NCI-H1048 (cell line): ENCODE data around the gene B3GAT1.

Experiments used
- DNase-seq: peaks from one replicate; lab custom pipeline; 2025; lab: John Stamatoyannopoulos, UW

The B3GAT1 gene

GRCh38 chr11:134390706-134391569, 21.1 kb downstream of the B3GAT1 start:
- no peak for DNase-seq

GRCh38 chr11:134389464-134390180, 22.4 kb downstream of the B3GAT1 start:
- no peak for DNase-seq

GRCh38 chr11:134388590-134388989, 23.5 kb downstream of the B3GAT1 start:
- no peak for DNase-seq

GRCh38 chr11:134387501-134387900, 24.5 kb downstream of the B3GAT1 start:
- no peak for DNase-seq

- no peak for DNase-seq
Measured at GRCh38 chr11:134386945-134387344, 25.1 kb downstream of the B3GAT1 start.

GRCh38 chr11:134385774-134386565, 26.1 kb downstream of the B3GAT1 start:
- DNase-seq, result no peak

GRCh38 chr11:134385171-134385570, 26.9 kb downstream of the B3GAT1 start:
- no peak for DNase-seq

- no peak for DNase-seq
Measured at GRCh38 chr11:134384406-134384805, 27.6 kb downstream of the B3GAT1 start.

GRCh38 chr11:134383576-134384221, 28.3 kb downstream of the B3GAT1 start:
- DNase-seq, result no peak

- DNase-seq, result no peak
Measured at GRCh38 chr11:134382830-134383229, 29.2 kb downstream of the B3GAT1 start.

GRCh38 chr11:134382257-134382656, 29.8 kb downstream of the B3GAT1 start:
- DNase-seq, result no peak

- no peak for DNase-seq
Measured at GRCh38 chr11:134380785-134381184, 31.3 kb downstream of the B3GAT1 start.

- DNase-seq, result no peak
Measured at GRCh38 chr11:134380229-134380628, 31.8 kb downstream of the B3GAT1 start.

GRCh38 chr11:134379241-134379640, 32.8 kb downstream of the B3GAT1 start:
- DNase-seq, result no peak

GRCh38 chr11:134377876-134378275, 34.2 kb downstream of the B3GAT1 start:
- no peak for DNase-seq

GRCh38 chr11:134376150-134376921, 35.7 kb downstream of the B3GAT1 start:
- no peak for DNase-seq

GRCh38 chr11:134374891-134375550, 37.0 kb downstream of the B3GAT1 start:
- DNase-seq, result no peak

- no peak for DNase-seq
Measured at GRCh38 chr11:134374171-134374570, 37.9 kb downstream of the B3GAT1 start.

- DNase-seq, result no peak
Measured at GRCh38 chr11:134373591-134374052, 38.4 kb downstream of the B3GAT1 start.

- DNase-seq, result no peak
Measured at GRCh38 chr11:134372961-134373360, 39.1 kb downstream of the B3GAT1 start.
